ENCODE measurements around the gene HIVEP3.

Gene HIVEP3

DNA sequence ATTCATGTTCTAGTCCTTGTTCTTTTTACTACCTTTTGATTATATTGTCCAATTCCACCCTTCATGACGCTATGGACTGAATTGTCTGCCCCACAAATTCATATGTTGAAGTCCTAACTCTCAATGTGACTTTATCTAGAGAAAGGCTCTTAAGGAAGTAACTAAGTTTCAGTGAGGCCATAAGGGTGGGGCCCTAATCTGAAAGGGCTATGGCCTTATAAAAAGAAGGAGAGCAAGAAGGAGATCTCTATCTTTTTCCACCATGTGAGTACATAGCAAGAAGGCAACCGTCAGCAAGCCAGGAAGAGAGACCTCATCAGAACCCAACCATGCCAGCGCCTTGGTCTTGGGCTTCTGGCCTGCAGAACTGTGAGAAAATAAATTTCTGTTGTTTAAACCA is 95.9 kb downstream of the HIVEP3 start:
- H3K9me3 ChIP-seq (ENCODE audit: low read depth, low read length): no peaks in the 10 kb centered on the region
- H3K9ac ChIP-seq (ENCODE audit: insufficient read length): no peak overlapping the region
- H3K4me3 ChIP-seq: no peak overlapping the region
- DNase-seq (ENCODE audit: low read depth, low spot score): no peak
- no peak overlapping the region for H3K27ac ChIP-seq
- no peaks in the 10 kb centered on the region for H3K36me3 ChIP-seq (ENCODE audit: insufficient read depth, low read length)
- TF ChIP-seq EZH2 (IDR thresholded peaks at IDR 0.05) (no peak), FOXP2 (optimal IDR thresholded peaks at IDR 0.05; ENCODE audit: control extremely low read depth, extremely low read length, insufficient read depth) (no peak), POLR2AphosphoS5 (IDR thresholded peaks at IDR 0.05; ENCODE audit: borderline replicate concordance, low read depth, low read length) (no peak)

DNA sequence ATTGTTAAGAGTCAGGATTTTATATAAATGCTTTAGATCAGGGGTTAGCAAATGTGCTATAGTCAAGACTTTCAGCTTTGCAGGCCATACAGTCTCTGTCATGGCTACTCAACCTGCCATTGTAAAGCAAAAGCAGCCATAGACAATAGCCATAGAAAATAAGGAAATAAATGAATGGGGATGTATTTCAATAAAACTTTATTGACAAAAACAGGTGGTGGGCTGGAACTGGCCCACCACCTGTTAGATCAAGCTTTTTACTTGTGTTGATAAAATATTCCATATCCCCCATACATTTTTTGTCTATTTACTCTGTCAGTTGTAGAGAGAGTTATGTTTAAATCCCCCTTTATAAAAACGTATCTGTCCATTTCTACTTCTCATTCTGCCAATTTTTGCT is 98.9 kb downstream of the HIVEP3 start:
- H3K4me3 ChIP-seq: no peak overlapping the region
- H3K27ac ChIP-seq: no peak overlapping the region
- no peak for DNase-seq (ENCODE audit: low read depth, low spot score)
- H3K36me3 ChIP-seq (ENCODE audit: insufficient read depth, low read length): no peaks in the 10 kb centered on the region
- no peaks in the 10 kb centered on the region for H3K9me3 ChIP-seq (ENCODE audit: low read depth, low read length)
- TF ChIP-seq POLR2AphosphoS5 (IDR thresholded peaks at IDR 0.05; ENCODE audit: borderline replicate concordance, low read depth, low read length) (no peak), FOXP2 (optimal IDR thresholded peaks at IDR 0.05; ENCODE audit: control extremely low read depth, extremely low read length, insufficient read depth) (no peak), EZH2 (IDR thresholded peaks at IDR 0.05) (no peak)
- H3K9ac ChIP-seq (ENCODE audit: insufficient read length): no peak overlapping the region

DNA sequence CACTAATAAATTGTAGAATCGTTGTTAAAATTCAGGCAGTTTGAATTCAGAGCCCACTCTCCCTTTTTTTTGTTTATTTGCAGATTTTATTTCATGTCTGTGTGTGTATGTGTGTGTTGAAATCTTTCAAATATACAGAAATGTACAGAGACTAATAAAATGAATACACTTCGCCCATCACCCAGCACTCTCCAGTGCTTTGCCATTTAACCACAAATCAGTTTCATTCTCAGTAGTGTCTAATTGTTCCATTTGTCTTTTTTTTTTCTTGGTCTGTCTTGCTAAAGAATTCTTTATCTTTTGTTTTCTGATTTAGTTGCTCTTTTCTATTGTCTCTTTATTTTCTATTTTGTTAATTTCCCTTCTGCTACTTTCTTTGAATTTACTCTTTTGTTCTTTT is 99.7 kb downstream of the HIVEP3 start:
- no peak for DNase-seq (ENCODE audit: low read depth, low spot score)
- Histone ChIP-seq H3K27ac (no peak overlapping the region), H3K36me3 (ENCODE audit: insufficient read depth, low read length) (no peaks in the 10 kb centered on the region), H3K9me3 (ENCODE audit: low read depth, low read length) (no peaks in the 10 kb centered on the region), H3K9ac (ENCODE audit: insufficient read length) (no peak overlapping the region), H3K4me3 (no peak overlapping the region)
- TF ChIP-seq FOXP2 (optimal IDR thresholded peaks at IDR 0.05; ENCODE audit: control extremely low read depth, extremely low read length, insufficient read depth) (no peak), POLR2AphosphoS5 (IDR thresholded peaks at IDR 0.05; ENCODE audit: borderline replicate concordance, low read depth, low read length) (no peak), EZH2 (IDR thresholded peaks at IDR 0.05) (no peak)

DNA sequence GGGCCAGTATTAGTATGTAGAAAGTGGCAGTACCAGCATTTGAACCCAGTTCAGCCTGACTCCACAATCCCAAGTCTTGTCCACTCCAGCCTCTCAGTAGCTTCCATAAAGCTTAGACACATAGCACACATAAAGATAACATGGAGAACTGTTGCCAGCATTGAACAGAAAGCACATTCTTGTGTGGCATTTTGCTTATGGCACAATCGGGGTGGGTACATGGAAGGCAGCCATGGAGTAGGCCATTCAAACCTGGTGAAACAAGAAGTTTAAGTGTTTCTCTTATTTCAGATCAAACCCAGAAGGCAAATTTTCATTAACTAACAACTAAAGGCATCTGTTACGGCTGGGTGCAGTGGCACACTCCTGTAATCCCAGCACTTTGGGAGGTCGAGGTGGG is 102.7 kb downstream of the HIVEP3 start:
- Histone ChIP-seq H3K9me3 (ENCODE audit: low read depth, low read length) (no peaks in the 10 kb centered on the region), H3K27ac (no peak overlapping the region), H3K4me3 (no peak overlapping the region), H3K36me3 (ENCODE audit: insufficient read depth, low read length) (no peaks in the 10 kb centered on the region), H3K9ac (ENCODE audit: insufficient read length) (no peak overlapping the region)
- TF ChIP-seq POLR2AphosphoS5 (IDR thresholded peaks at IDR 0.05; ENCODE audit: borderline replicate concordance, low read depth, low read length) (no peak), FOXP2 (optimal IDR thresholded peaks at IDR 0.05; ENCODE audit: control extremely low read depth, extremely low read length, insufficient read depth) (no peak), EZH2 (IDR thresholded peaks at IDR 0.05) (no peak)
- no peak for DNase-seq (ENCODE audit: low read depth, low spot score)

DNA sequence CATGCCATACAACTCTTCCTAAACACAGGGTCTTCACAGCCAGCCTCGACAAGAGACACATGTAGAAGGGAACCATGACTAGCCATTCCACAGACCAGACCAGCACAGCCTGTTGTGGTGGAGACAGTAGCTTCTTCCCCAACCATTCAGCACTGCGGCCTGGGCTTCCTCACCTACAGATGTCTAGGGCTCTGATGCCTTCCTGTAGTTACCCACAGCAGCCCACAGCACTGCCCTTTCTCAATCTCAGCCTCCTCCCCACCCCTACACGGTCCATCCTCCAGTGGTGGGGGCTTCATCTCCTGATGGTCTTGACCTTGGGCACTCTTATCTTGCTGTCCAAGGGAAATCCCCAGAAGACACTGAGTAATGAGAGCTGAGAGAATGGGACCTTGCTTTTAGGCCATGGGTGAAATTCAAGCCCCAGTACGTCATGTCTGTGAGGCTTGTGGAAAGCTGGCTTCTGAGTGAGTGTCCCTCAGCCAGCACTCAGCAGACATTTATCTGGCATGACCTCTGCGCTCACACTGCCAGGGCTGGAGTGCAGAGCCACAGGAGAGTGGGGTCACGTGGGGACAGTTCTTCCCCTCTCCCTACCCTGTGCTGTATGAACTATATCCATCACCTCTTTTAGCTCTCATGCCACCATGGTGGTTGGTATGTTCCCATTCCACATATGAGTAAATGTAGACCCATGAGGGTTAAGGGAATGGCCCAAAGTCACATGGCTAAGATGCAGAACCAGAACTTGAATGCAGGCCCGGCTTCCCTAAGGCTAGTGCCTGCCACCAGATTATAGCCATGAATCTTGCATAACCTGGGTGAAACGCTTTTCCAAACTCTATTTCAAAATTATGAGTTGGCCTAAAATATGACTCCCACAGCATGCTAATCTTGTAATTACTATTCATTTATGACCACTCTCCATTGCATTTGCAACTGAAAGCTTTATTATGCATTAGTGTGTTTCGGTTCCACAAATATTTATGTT is 104.7 kb downstream of the HIVEP3 start:
- Histone ChIP-seq H3K9me3 (ENCODE audit: low read depth, low read length) (no peaks in the 10 kb centered on the region), H3K27ac (no peak overlapping the region), H3K9ac (ENCODE audit: insufficient read length) (no peak overlapping the region), H3K36me3 (ENCODE audit: insufficient read depth, low read length) (no peaks in the 10 kb centered on the region), H3K4me3 (no peak overlapping the region)
- DNase-seq (ENCODE audit: low read depth, low spot score): no peak
- TF ChIP-seq POLR2AphosphoS5 (IDR thresholded peaks at IDR 0.05; ENCODE audit: borderline replicate concordance, low read depth, low read length): no peak
- no peak for TF ChIP-seq EZH2 (IDR thresholded peaks at IDR 0.05)
- no peak for TF ChIP-seq FOXP2 (optimal IDR thresholded peaks at IDR 0.05; ENCODE audit: control extremely low read depth, extremely low read length, insufficient read depth)

DNA sequence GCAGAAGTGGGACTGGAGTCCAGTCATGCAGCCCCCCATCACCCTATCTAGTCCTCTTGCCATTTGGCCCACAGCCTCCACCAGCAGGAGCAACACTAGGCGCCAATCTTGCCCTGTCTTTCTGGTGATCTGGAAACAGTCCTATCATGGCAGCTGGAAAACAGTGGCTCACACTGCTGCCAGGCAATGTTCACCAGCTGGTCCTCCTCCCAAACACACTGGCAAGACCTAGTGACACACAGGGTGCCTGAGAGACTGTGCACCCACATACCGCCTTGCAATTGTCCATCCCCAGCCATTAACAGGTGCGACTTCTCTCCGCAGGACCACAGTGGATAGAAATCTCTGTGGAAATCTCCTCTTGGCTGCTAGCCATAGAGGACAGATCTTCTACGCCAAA is 105.5 kb downstream of the HIVEP3 start:
- H3K9me3 ChIP-seq (ENCODE audit: low read depth, low read length): no peaks in the 10 kb centered on the region
- no peak overlapping the region for H3K4me3 ChIP-seq
- no peak for TF ChIP-seq EZH2 (IDR thresholded peaks at IDR 0.05)
- TF ChIP-seq FOXP2 (optimal IDR thresholded peaks at IDR 0.05; ENCODE audit: control extremely low read depth, extremely low read length, insufficient read depth): no peak
- TF ChIP-seq POLR2AphosphoS5 (IDR thresholded peaks at IDR 0.05; ENCODE audit: borderline replicate concordance, low read depth, low read length): no peak
- H3K36me3 ChIP-seq (ENCODE audit: insufficient read depth, low read length): no peaks in the 10 kb centered on the region
- H3K9ac ChIP-seq (ENCODE audit: insufficient read length): no peak overlapping the region
- DNase-seq (ENCODE audit: low read depth, low spot score): no peak
- H3K27ac ChIP-seq: no peak overlapping the region

DNA sequence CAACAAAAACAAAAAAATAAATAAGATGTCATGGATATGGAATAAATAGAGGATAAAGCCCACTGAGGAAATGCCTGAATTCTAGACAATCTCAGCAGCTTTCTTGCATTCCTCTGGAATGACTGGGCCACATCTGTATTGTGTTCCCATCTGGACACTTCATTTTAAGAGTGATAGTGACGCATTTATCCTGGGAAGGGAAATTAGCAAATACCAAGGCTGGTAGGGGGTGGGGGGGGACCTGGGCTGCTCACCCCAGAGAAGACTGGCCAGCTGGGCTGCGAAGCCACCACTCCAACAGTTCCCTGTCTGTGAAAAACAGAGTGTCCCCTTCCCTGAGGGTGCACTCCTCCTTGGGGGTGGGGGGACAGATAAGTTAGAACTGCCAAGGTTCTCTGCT is 106.3 kb downstream of the HIVEP3 start:
- Histone ChIP-seq H3K4me3 (no peak overlapping the region), H3K9ac (ENCODE audit: insufficient read length) (no peak overlapping the region), H3K9me3 (ENCODE audit: low read depth, low read length) (no peaks in the 10 kb centered on the region), H3K36me3 (ENCODE audit: insufficient read depth, low read length) (no peaks in the 10 kb centered on the region), H3K27ac (no peak overlapping the region)
- TF ChIP-seq FOXP2 (optimal IDR thresholded peaks at IDR 0.05; ENCODE audit: control extremely low read depth, extremely low read length, insufficient read depth): no peak
- TF ChIP-seq EZH2 (IDR thresholded peaks at IDR 0.05): no peak
- TF ChIP-seq POLR2AphosphoS5 (IDR thresholded peaks at IDR 0.05; ENCODE audit: borderline replicate concordance, low read depth, low read length): no peak
- DNase-seq (ENCODE audit: low read depth, low spot score): no peak

DNA sequence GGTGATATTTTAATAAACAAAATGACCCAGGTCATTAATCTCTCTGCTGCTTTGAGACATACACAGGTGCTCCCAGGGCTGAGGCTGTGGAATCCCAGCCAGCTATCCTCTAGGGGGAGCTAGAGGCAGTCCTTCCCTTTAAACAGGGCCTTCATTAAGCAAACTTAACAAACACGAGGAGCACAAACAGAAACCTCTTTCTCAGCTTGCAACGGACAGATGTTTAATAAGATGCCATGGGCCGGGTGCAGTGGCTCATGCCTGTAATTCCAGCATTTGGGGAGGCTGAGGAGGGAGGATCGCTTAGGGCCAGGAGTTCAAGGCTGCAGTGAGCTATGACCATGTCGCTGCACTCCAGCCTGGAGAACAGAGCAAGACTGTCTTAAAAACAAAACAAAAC is 106.7 kb downstream of the HIVEP3 start:
- H3K36me3 ChIP-seq (ENCODE audit: insufficient read depth, low read length): no peaks in the 10 kb centered on the region
- no peak overlapping the region for H3K4me3 ChIP-seq
- H3K9me3 ChIP-seq (ENCODE audit: low read depth, low read length): no peaks in the 10 kb centered on the region
- H3K9ac ChIP-seq (ENCODE audit: insufficient read length): no peak overlapping the region
- H3K27ac ChIP-seq: no peak overlapping the region
- no peak for TF ChIP-seq POLR2AphosphoS5 (IDR thresholded peaks at IDR 0.05; ENCODE audit: borderline replicate concordance, low read depth, low read length)
- DNase-seq (ENCODE audit: low read depth, low spot score): no peak
